ENCODE data around the gene ZNFX1.
"Not testable (repeated sequence)": the region's sequence is repeated elsewhere in the genome, so short reads cannot be mapped to it uniquely, and the experiment has no call there.

The ZNFX1 gene

DNA sequence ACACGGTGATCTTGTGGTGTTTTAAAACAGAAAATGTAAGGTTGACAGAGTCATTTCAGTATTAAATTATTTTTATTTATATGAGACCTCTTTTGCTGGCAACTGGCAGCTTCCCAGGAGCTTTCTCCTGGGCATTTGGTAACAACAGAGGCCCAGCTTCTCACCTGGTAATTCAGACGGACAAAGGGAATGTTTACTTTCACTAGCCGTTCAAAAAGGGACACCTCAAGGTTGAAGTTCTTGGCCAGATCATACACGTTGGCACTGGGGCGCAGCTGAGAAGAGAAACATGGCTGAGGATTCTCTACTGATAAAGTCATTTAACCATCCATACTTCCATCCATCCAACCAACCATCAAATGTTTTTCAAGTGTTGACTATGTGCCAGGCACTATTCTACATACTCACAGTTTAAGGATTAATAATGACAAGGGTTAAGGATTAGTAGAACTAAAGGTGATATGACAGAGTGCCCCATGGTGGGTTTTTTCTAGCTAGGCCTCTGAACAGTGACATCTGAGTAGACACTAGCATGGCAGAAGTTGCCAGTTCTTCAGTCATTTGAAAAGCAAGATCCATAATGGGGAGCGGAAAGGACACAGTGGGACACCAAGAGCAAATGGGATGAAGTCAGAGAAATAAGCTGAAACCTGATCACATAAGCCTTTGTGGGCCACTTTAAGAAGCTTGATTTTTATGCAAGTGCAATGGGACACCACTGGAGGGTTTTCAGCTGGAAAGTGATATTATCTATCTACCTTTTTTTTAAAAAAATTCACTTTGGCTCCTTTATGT, 25.1 kb downstream of the ZNFX1 start:
- in situ Hi-C loops (cut with MboI; ENCODE audit: low sequenced_read_pairs): no loop called here

DNA sequence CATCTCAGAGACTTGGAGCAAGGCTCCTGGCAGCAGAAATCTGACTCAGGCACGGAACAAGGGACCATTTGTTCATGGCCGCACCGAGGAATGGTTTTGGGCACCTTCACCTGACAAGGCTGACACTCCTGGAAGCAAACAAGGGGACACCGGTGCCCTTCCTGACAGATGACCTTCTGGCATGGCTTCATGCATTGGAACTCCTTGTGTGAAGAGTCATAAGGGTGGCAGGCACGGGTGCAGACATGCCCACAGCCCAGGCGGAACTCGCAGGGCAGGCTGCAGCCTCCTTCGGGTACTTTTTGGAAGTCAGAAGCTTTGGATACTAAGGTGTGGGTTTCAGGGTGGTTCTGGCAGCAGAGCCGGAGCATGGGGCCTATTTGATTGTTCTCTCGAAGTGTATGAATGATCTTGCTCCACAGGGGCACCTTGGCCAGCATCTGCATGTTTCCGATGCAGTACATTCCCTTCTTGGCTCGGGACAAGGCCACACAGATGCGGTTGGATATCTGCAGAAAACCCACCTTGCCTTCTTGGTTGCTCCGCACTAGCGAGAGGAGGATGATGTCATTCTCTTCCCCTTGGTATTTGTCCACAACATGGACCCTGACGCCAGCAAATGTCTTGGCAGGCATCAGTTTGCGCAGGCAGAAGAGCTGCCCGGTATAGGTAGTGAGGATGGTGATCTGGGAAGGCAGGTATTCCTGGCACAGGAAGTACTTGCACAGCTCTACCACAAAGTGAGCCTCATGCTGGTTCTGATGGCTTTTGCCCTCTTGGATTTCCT, 28.8 kb downstream of the ZNFX1 start:
- in situ Hi-C loops (cut with MboI; ENCODE audit: low sequenced_read_pairs): no loop called here

DNA sequence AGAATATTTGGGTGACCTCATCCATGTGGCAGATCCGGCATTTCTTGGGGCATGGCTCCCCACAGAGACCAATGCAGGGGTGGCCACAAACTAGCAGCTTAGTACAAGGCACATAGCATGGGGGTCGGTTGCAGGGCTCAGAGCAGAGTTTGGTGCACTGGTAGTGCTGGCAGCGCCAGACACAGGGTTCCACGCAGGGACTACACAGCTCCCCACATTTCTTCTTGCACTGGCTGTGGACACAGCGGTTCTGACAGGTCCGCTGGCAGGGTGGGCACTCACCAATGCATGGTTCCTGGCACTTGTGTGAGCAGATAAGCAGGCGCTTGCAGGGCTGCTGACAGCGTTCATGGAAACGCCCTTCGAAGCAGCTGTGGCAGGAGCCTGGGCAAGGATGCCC, 29.6 kb downstream of the ZNFX1 start:
- in situ Hi-C loops (cut with MboI; ENCODE audit: low sequenced_read_pairs): no loop called here

DNA sequence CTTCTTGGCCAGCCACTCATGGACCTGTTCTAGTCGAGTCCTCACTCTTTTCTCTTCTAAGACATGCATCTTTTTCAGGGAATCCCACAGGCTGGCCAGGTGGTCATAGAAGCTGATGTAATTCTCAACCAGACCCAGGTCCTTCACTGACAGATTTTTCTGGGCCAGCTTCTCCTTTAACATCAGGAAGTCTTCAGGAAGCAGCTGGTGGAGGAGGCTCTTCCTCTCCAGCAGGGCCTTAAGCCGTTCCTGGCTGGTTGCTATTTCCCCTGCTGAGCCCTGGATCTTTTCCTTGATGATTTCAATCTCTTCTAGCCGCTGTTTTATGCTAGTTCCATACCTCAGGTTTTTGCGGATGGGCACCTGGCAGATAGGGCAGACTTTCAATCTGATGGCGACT, 30.1 kb downstream of the ZNFX1 start:
- in situ Hi-C loops (cut with MboI; ENCODE audit: low sequenced_read_pairs): no loop called here

DNA sequence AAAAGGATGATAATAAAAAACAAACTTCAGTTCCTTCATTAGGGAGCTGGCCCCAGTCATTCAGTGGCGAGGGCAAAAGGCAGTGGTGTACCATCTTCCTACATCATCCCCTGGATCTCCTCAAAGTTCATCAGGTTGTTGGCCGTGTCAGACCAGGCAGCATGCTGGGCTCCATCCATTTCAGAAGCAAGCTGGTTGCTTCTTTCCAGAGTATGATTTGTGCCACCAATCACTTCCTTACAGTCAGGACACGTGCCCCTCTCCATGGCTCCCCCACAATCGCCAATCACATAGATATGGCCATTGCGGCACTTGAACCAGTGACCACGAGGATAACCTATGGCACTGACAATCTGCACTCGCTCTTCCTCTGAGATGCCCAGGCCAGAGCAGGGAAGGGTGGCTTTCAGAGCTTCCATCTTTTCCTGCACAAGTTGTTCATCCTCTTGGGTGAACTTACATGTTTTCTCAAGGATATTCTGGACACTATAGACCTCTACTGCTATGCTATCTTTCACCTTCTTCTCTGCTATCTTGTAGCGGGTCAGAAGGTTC, 30.6 kb downstream of the ZNFX1 start:
- in situ Hi-C loops (cut with MboI; ENCODE audit: low sequenced_read_pairs): no loop called here

DNA sequence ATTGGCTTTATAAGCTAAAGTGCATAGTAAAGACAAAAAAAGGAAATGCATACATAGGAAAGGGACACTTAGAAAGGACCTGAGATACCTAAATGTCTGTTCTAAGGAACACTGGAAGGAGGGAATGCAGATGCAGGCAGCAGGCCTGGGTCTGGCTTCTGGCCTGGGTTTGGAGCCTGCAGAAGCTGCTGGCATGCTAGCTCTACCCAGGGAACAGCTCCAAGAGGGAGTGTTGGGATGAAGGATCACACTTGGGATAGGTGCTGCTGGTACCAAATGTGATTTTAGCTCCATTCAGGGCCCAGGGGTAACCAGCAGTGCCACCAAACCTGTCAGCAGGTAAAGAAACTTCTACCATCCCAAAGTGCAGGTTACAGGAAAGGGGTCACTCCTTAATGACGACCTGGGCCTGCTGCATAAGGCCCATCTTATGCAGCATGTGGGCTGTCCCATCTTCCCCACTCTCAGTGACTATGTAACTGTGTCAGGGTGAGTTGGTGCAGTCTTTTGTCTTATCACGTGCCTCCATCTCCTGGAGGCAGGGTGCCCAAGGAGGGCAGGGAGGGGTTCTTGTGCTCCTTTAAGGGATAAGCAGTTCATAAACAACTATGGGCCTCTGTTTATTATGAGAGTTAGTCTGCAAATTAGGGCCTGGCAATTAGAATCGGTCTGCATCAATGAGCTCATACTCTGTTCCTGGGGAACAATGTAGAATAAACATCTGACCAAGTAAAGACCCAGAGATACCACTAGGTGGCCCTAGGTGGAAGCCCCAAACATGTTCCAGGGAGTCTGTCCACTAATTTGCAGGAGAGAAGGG, 31.7 kb downstream of the ZNFX1 start:
- in situ Hi-C loops (cut with MboI; ENCODE audit: low sequenced_read_pairs): no loop called here

DNA sequence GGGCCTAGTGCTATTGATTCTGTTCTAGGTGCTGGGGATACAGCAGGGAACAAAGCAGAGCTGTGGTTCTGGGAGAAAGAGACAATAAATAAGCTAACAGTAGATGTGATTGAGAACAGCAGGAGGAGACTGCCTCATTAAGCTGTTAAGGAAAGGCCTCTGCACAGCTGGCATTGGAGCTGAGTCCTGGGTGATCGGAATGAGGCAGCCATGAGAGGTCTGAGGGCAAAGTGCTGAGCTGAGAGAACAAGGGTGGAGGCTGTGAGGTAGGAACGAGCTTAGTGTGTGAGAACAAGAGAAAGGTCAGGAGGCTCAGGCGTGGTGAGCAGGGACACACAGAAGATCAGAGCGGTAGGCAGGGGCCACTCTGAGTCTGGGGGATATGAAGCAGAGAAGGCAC, 40.3 kb downstream of the ZNFX1 start:
- in situ Hi-C loops (cut with MboI; ENCODE audit: low sequenced_read_pairs): no loop called here

DNA sequence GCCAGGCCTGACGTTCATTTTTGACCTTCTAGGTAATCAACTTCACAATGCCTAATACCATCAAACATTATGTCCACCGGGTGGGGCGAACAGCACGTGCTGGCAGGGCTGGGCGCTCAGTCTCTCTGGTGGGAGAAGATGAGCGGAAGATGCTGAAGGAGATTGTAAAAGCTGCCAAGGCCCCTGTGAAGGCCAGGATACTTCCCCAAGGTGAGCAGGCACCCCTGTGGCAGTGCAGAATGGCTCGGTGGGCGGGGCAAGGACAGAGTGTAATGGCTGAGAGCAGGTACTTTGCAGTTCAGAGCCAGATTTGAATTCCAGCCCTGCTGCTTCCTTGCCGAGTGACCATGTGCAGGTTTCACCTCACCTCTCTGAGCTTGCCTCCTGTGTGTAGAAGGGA, 41.6 kb downstream of the ZNFX1 start:
- in situ Hi-C loops (cut with MboI; ENCODE audit: low sequenced_read_pairs): no loop called here

DNA sequence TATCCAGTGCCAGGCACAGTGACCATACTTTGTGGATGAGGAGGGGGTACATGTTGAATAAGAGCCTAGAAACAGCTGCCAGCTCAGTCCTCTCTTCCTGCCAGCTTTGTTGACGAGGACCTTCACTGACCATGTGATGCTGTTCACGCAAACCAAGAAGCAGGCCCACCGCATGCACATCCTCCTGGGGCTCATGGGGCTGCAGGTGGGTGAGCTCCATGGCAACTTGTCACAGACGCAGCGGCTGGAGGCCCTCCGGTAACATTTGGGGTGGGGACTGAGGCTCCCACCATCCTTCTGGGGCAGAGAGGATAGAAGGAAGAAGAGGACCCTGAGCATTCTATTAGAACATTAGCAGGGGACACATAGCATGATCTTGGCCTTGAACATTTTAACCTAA, 43.0 kb downstream of the ZNFX1 start:
- in situ Hi-C loops (cut with MboI; ENCODE audit: low sequenced_read_pairs): no loop called here

DNA sequence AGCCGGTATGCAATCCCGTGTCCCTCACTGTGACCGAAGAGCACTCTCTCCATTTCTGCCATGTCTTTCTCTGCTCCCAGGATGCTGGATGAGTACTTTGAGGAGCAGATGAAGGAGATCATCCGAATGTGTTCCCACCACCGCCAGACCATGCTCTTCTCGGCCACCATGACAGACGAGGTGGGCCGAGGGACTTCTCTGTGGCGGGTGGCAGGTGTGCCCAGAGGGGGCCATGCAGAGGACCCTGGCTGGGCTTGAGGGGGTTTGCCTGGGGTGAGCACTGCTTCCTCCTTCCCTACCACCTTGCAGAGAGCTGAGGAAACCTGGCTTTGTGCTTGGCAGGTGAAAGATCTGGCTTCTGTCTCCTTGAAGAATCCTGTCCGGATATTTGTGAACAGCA, 44.6 kb downstream of the ZNFX1 start:
- in situ Hi-C loops (cut with MboI; ENCODE audit: low sequenced_read_pairs): no loop called here

DNA sequence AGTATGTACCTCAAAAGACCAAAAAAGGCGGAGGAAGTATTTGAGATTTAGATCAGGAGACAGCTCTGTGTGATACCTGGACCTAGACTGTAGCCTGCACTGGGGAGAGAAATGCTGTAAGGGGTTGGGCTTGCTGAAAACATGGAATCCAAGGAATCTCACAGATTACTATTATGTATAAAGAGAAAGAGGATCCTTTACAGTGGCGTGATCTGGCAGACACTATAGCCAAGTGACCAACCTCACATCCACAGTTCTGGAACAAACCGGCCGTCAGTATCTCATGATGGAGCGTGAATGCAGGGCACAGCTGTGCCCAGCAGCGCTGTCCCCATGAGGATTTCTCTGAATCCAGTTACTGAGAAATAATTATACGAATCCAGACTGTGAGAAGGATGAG, 46.4 kb downstream of the ZNFX1 start:
- in situ Hi-C loops (cut with MboI; ENCODE audit: low sequenced_read_pairs): no loop called here

DNA sequence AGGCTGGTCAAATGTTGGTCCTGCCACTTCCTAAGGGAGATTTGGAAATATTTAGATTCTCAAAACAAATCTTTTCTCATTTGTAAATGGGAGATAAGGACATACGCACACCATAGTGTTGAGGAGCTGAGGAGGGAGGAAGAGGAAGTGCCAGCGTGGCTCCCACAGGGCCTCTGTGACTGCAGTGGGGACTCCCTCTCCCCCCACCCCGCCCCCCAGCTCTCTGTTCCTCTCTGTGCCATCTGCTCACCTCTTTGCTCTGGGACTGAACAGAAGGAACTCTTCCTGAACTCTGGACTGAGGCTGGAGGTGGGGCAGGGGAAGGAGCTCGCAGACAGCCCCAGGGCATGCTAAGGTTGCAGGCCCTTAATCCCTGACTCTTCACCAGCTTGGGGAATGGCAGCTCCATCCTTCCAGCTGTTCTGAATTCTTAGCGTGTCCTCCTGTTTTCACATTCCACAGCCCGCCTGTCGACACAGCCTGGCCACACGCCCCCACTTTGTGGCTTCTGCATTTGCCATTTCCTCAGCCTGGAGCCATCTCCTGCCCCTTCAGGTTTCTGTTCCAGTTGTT, 47.2 kb downstream of the ZNFX1 start:
- in situ Hi-C loops (cut with MboI; ENCODE audit: low sequenced_read_pairs): no loop called here

DNA sequence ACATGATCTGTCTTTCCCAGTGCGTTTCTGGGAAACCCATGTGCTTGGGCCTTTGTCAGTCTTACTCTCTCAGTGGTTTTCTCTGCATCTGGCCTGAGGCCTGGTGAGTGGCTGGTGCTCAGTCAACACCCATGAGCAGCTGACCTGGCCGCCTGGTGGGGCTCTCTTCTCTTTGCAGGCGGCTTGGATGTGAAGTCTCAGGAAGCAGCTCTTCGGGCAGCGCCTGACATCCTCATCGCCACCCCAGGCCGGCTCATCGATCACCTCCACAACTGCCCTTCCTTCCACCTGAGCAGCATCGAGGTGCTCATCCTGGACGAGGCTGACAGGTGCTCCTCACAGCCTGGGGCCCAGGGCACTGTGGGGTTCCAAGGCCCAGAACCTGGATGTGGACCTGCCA, 47.8 kb downstream of the ZNFX1 start:
- in situ Hi-C loops (cut with MboI; ENCODE audit: low sequenced_read_pairs): no loop called here

DNA sequence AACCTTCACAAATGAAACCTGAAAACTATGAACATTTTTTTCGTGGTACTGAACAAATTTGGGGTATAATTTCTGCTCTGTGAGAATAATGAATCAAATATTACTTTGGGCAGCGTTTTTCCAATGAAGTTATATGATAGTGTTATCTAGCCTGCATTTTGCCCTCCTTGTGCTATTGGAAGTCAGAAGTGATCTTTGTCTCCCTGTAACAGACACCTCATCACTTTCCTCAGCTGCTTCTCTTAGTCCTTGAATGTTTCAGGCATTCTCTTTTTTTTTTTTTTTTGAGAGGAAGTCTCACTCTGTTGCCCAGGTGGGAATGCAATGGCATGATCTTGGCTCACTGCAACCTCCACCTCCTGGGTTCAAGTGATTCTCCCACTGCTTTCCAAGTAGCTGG, 48.5 kb downstream of the ZNFX1 start:
- in situ Hi-C loops (cut with MboI; ENCODE audit: low sequenced_read_pairs): no loop called here

DNA sequence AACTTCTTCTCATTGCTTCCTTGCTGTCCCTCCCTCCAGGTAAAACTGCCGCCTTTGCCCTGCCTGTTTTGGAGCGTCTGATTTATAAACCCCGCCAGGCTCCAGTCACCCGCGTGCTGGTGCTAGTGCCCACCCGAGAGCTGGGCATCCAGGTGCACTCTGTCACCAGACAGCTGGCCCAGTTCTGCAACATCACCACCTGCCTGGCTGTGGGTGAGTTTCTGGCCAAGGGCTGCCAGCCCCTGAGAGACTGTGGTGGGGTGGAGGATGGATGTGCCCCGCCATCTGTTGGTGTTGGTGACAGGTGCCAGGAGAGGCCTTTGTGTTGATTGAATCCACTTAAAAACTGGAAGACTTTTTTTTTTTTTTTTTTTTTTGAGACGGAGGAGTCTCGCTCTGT, 49.2 kb downstream of the ZNFX1 start:
- in situ Hi-C loops (cut with MboI; ENCODE audit: low sequenced_read_pairs): no loop called here

DNA sequence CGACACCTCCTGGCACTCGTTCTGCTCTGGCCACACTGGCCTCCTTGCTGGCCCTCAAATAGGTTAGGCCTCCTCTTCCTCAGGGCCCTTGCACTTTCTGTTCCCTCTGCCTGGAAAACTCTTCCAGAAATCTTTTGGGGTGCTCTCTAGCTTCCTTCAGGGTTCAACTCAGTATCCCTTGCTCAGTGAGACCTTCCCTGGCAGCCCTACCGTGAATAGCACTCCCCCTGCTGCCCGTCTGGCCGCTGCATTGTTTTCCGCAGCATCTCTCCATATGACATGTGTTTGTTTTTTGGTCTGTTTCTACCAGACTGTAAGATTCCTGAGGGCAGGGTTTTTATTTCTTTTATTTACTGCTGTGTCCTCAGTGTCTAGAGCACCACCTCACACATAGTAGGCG, 52.0 kb downstream of the ZNFX1 start:
- in situ Hi-C loops (cut with MboI; ENCODE audit: low sequenced_read_pairs): no loop called here

DNA sequence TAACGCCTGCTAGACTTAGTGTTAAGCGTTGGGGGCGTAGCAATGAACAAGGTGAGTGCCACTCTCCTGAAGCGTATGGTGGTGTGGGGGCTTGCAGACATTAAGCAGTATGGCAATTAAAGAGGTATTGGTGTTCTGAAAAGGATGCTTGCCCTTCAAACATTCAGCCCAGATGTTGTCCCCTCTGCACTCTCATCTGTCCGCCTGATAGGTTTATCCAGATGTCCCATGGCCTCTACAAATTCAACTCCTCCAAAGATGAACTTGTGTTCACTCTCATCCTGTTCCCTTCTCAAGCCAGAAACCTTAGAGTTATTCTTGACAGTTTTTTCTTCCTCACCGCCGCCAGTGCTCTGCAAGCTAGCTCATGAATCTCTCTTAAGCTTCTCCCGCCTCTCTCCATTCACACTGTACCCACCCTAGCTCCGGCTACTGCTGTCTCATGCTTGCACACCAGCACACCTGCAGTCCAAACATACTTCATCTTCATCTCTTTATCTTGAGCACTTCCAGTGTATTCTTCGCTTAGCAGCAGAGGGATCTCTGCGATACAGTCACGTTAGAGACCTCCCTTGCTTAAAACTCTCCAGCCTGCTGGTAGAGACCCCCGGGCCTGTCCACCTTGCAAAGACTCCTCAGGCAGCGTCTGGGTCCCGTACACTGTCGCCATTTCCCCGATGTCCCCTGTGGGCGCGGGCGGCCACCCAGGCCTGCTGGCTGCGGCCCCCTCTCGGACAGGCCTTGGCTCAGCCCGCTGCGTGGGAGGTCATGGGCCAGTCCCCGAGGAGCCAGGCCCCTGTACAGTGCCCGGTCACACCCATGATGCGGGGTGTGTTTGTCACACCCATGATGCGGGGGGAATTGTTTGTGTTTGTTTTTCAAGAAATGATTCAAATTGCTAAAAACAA, 57.7 kb downstream of the ZNFX1 start:
- in situ Hi-C loops (cut with MboI; ENCODE audit: low sequenced_read_pairs): no loop called here

DNA sequence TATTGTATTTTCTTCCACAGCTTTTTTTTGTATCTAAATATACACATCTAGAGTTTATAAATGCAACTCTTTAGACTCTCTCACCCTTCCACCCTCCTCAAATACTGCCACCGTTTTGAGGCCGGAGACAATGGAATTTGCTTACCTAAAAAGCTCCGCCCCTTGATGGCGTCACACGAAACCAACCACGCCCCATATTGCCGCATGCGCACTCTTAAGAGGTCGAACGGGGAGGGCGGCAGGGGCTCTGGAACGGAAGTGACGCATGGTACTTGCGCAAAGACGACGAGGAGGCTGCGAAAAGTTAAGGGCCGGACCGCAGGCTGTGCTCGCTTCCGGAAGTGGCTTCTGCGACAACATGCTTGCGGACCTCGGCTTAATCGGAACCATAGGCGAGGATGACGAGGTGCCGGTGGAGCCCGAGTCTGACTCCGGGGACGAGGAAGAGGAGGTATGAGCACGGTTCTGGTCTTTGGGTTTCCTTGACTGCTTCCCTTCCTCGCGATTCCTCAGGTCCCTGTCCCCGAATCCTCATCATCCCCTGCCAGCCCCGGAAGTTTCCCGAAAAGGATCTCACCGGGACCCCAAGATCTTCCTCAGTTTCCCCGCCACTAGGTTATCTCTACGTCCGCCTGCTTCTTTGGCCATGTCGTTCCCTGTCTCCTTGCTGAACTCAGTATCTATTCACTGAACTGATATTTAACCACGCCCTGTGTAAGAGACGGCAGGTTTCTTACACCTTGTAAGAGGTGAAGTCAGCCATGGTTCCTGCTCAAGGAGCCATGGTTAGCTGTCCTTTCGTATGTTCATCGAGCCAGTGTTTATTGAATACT, 58.5 kb downstream of the ZNFX1 start, which contains the start of gene DDX27:
Gene DDX27 (plus strand): TSS at position 326 of the 833 bp plus-strand sequence. CDS start 33 bp downstream, at position 359.
- in situ Hi-C loops (cut with MboI; ENCODE audit: low sequenced_read_pairs): no loop called here

DNA sequence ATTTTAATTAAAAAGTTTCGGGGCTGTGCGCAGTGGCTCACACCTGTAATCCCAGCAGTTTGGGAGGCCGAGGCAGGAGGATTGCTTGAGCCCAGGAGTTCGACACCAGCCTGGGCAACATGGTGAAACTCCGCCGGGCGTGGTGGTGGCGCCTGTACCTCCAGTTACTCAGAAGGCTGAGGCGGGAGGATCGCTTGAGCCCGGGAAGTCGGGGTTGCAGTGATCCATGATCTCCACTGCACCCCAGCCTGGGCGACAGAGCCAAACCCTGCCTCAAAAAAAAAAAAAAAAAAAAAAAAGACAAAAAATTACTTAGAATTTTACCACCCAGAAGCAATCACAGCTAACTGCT, 59.1 kb downstream of the ZNFX1 start:
- in situ Hi-C loops (cut with MboI; ENCODE audit: low sequenced_read_pairs): not testable (repeated sequence)
